Astrocyte of the cerebellum (primary cell): ENCODE measurements around the gene SORL1.

Experiments used
- DNase-seq: peaks from one replicate; pipeline ENCODE4 v3.0.0-alpha.2; 2011; ENCODE audit warnings: low read depth
- H3K4me3 ChIP-seq: 2 replicates; pipeline ENCODE4 v1.5.1; 2011; ENCODE audit warnings: mild to moderate bottlenecking, low read depth, low read length, moderate library complexity
- in situ Hi-C: cut with HindIII; loops from 2 replicates; pipeline ENCODE4 v1.10.0; 2017; ENCODE audit warnings: low sequenced_read_pairs
- TF ChIP-seq, protein P1 (sequence below): IDR thresholded peaks from 2 replicates; pipeline ENCODE4 v1.5.1; 2012; ENCODE audit warnings: low read length, low read depth, moderate library complexity, mild to moderate bottlenecking; ENCODE audit errors: missing control alignments

SORL1 gene

GRCh38 chr11:121550247-121551030 lies 98.3 kb downstream of the SORL1 start:
- TF ChIP-seq, protein P1, sequence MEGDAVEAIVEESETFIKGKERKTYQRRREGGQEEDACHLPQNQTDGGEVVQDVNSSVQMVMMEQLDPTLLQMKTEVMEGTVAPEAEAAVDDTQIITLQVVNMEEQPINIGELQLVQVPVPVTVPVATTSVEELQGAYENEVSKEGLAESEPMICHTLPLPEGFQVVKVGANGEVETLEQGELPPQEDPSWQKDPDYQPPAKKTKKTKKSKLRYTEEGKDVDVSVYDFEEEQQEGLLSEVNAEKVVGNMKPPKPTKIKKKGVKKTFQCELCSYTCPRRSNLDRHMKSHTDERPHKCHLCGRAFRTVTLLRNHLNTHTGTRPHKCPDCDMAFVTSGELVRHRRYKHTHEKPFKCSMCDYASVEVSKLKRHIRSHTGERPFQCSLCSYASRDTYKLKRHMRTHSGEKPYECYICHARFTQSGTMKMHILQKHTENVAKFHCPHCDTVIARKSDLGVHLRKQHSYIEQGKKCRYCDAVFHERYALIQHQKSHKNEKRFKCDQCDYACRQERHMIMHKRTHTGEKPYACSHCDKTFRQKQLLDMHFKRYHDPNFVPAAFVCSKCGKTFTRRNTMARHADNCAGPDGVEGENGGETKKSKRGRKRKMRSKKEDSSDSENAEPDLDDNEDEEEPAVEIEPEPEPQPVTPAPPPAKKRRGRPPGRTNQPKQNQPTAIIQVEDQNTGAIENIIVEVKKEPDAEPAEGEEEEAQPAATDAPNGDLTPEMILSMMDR: no peak
- DNase-seq: no peak
- H3K4me3 ChIP-seq: no peak overlapping the region
- in situ Hi-C loops: no loop called here

DNA sequence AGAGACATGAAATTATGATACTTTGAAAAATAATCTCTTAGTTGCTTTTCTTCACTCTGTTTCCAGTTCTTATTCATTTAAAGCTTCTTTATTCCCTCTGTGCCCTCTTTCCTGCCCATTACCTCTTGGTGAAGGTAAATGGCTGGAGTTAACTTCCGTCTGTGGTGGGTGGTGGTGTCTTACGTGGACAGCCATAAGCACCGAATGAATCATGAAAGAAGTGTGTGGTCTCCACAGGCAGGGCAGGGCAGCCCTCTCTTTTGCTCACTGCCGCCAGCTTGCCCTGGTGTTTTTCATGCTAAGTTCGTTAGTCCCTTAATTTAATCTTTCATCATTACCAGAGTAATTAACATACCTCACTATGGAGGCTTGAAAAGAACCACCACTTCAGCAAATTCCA lies 99.3 kb downstream of the SORL1 start:
- DNase-seq: no peak
- TF ChIP-seq, protein P1: no peak
- no peak overlapping the region for H3K4me3 ChIP-seq
- in situ Hi-C loops: no loop called here

DNA sequence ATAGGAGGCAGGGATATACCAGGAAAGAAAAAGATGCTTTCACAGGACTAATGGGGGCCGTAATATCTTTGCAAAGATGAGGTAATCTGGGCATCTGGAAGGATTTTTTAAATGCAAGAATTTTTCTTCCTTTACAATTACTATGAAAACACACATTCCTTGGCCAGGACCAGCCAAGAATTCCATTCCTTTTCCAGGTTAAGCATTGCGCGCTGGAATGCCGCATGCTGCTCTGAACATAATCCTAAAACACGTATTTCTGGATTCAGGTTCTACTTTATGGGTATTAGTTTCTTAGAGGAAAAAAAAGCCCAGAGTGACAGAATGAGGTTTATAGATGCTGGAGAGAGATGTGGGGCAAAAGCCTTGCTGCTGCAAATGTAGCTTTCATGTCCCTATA lies 100.0 kb downstream of the SORL1 start:
- DNase-seq: no peak
- TF ChIP-seq, protein P1: no peak
- in situ Hi-C loops: no loop called here
- no peak overlapping the region for H3K4me3 ChIP-seq

DNA sequence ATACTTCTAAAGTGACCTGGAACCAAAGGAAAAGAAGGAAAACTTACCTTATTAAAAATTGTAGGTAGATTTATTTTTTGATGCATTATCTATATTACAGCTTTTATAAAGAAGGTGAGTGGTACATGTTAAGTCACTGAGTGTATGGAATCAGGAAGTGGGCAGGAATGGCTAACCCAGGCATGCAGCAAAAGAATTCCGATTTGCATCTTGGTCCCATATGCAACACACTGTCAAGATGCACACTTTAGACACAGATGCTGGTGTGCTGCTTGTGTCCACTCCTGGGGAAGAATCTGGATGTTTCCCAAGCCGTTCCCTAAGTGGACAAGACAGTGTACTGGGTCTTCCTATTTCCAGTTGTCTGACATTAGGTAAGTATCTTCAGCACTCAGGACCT lies 100.5 kb downstream of the SORL1 start:
- H3K4me3 ChIP-seq: no peak overlapping the region
- TF ChIP-seq, protein P1: no peak
- in situ Hi-C loops: no loop called here
- DNase-seq: no peak

DNA sequence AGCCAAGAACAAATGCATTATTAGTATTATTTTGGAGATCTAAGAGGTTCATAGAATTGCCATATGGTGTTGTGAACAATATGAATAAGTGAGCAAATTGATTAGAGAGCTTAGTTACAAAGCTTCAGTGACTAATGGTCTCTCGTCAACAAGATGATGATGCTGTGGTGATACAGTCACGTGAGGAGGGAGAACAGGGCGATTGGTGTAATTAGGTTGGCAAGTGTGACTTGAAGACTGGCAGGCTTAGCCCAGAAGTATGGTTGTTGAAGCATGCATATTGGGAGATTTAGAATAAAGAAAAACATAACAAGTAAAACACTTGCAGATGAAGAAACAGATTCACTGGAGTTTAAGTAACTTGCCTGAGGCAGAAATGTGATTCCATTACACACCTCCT lies 101.3 kb downstream of the SORL1 start:
- DNase-seq: no peak
- TF ChIP-seq, protein P1: no peak

GRCh38 chr11:121553806-121554205 lies 101.7 kb downstream of the SORL1 start:
- no peak overlapping the region for H3K4me3 ChIP-seq
- in situ Hi-C loops: no loop called here
- DNase-seq: no peak
- TF ChIP-seq, protein P1: no peak

More for the DNA sequence above, 101.3 kb downstream of the SORL1 start:
- in situ Hi-C loops: no loop called here
- H3K4me3 ChIP-seq: no peak overlapping the region
